Measurements from ENCODE around the gene FADS2.

- TF ChIP-seq SMC3 (conservative IDR thresholded peaks at IDR 0.05; ENCODE audit: poor library complexity) (no peak), CTCF (IDR thresholded peaks at IDR 0.05; ENCODE audit: poor library complexity, severe bottlenecking) (no peak), RAD21 (conservative IDR thresholded peaks at IDR 0.05) (no peak), TAF1 (IDR thresholded peaks at IDR 0.05; ENCODE audit: low read depth) (no peak), POLR2AphosphoS5 (IDR thresholded peaks at IDR 0.05) (no peak), EZH2 (IDR thresholded peaks at IDR 0.05; ENCODE audit: borderline replicate concordance, insufficient read depth, low read length, poor library complexity, severe bottlenecking) (no peak)
Measured at GRCh38 chr11:61898247-61898582, 70.1 kb downstream of the FADS2 start.
